ENCODE data around the gene SLC22A31.
"Not testable (repeated sequence)": the region's sequence is repeated elsewhere in the genome, so short reads cannot be mapped to it uniquely, and the experiment has no call there.

The SLC22A31 gene

GRCh38 chr16:89192956-89193575 lies 7.3 kb downstream of the SLC22A31 start:
- no peak for DNase-seq

DNA sequence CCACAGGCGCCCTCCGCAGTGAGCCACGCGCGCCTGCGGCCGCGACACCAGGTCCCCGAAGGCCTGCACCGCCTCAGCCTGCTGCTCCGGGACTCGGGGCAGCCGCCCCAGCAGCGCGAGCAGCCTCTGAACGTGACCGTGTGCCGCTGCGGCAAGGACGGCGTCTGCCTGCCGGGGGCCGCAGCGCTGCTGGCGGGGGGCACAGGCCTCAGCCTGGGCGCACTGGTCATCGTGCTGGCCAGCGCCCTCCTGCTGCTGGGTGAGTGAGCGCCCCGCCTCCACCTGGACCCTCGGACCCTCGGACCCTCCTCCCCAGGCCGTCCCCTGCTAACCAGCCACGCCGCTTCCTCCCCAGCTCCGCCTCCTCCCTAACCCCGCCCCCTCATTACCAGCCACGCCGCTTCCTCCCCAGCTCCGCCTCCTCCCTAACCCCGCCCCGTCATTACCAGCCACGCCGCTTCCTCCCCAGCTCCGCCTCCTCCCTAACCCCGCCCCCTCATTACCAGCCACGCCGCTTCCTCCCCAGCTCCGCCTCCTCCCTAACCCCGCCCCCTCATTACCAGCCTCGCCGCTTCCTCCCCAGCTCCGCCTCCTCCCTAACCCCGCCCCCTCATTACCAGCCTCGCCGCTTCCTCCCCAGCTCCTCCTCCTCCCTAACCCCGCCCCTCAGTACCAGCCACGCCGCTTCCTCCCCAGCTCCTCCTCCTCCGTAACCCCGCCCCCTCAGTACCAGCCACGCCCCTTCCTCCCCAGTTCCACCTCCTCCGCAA lies 8.0 kb downstream of the SLC22A31 start:
- not testable (repeated sequence) for DNase-seq

- DNase-seq = no peak
These were observed 8.5 kb downstream of the SLC22A31 start for GRCh38 chr16:89191901-89192185.

GRCh38 chr16:89191033-89191900 lies 9.1 kb downstream of the SLC22A31 start:
- no peak for DNase-seq

DNA sequence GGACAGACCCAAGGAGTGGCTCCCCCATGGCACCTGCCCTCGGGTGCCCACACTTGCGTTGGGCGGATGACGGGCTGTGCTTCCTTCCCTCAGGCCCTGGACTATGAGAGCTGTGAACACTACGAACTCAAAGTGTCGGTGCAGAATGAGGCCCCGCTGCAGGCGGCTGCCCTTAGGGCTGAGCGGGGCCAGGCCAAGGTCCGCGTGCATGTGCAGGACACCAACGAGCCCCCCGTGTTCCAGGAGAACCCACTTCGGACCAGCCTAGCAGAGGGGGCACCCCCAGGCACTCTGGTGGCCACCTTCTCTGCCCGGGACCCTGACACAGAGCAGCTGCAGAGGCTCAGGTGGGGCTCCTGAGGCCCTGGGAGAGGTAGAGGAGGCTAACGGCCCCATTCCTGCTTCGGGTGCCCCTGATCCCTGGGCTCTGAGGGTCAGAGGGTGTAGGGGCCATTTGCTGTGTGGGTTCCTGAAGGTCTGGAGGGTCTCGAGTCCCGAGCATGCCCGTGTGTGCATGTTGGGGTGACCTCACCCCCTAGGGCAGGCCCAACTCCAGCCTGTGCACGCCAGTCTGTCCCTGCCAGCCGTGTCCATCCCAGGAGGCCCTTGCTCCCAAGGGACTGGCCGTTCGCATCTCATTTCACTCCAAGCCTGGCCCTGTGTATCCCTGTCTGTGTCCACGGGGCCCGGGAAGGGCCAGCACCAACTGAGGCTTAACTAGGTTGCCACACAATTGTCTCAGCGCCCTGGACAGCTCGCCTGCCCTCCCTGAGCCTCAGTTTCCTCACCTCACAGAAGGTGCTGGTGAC lies 10.0 kb downstream of the SLC22A31 start:
- DNase-seq = no peak

- no peak for DNase-seq
These were observed 10.8 kb downstream of the SLC22A31 start for GRCh38 chr16:89189358-89190025.

GRCh38 chr16:89188471-89189357 lies 11.6 kb downstream of the SLC22A31 start:
- DNase-seq = not testable (repeated sequence)

DNA sequence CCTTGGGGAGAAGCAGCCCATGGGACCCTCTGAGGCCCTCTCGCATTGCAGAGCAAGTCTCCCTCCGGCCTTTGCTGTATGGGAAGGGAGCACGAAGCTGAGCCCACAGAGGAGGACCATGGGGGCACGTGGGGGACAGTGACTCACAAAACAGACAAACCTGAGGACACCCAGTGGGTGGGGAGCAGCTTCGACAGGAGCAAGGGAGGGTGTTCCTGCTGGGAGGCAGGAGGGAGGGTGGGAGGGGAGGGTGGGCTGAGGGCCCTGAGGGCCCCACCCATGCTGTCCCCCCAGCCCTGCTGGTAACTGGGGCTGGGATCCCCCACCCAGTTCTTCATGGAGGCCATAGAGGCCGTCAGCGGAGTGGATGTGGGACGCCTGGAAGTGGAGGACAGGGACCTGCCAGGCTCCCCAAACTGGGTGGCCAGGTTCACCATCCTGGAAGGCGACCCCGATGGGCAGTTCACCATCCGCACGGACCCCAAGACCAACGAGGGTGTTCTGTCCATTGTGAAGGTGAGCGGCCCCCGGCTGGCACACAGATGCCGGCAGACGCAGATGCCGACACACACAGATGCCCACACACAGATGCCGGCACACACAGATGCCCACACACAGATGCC lies 12.5 kb downstream of the SLC22A31 start:
- DNase-seq = no peak

DNA sequence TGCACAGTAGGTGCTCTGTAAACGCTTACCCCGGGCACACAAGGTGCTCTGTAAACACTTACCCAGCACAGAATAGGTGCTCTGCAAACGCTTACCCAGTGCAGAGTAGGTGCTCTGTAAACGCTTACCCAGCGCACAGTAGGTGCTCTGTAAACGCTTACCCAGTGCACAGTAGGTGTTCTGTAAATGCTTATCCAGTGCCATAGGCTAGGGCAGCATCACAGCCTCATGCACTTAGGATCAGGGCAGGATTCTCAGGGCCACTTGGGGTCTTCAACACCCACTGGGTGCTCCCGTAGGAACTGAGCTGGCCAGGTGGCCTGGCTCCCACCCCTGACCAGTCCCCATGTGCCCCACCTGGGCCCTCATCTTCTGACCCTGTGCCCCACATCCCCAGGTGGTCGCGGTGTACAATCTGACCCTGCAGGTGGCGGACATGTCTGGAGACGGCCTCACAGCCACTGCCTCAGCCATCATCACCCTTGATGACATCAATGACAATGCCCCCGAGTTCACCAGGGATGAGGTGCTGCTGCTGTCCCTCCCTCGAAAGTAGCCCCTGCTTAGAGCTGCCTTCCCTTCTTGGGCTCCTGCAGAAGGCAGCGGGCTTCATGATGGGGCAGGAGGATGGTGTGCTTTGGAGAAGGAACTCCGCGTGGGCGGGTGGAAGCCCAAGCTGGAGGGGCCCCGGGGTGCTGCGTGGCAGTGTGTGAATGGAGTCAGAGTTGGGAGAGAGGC lies 13.1 kb downstream of the SLC22A31 start:
- no peak for DNase-seq

GRCh38 chr16:89186593-89187031 lies 13.7 kb downstream of the SLC22A31 start:
- not testable (repeated sequence) for DNase-seq

- not testable (repeated sequence) for DNase-seq
These were observed 14.3 kb downstream of the SLC22A31 start for GRCh38 chr16:89185887-89186592.

- no peak for DNase-seq
These were observed 15.2 kb downstream of the SLC22A31 start for GRCh38 chr16:89184933-89185794.

- DNase-seq = no peak
These were observed 15.7 kb downstream of the SLC22A31 start for GRCh38 chr16:89184677-89184932.

DNA sequence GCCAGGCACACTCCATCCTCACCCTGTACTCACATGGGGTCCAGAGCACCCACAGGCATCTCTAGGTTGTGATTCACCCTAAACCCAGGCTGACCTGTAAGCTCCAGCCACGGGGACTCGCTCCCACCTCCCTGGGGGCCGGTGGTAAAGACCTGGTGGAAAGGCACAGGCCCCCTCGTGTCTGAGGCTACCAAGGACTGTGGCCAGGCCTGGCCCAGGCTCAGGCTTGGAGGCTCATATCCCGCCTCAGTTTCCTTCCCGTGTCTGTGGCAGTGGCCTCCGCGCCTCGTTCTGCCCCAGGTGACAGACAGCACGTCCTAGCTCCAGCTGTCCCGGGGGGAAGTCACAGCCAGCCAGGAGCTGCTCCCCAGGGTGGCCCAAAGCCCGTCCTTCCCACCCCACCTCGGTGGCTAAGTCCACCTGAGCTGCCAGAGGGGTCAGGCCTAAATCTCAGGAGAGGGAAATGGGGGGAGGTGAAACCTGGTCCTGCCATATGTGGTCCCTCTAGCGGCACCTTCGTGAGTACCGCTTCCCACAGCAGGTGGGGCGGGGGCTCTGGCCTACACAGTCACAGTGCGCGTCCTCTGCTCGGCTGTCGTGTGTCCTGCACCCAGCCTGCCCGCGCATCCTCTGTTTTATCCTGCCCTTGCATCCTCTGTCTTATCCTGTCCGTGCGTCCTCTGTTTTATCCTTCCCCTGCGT lies 16.2 kb downstream of the SLC22A31 start:
- DNase-seq = no peak

DNA sequence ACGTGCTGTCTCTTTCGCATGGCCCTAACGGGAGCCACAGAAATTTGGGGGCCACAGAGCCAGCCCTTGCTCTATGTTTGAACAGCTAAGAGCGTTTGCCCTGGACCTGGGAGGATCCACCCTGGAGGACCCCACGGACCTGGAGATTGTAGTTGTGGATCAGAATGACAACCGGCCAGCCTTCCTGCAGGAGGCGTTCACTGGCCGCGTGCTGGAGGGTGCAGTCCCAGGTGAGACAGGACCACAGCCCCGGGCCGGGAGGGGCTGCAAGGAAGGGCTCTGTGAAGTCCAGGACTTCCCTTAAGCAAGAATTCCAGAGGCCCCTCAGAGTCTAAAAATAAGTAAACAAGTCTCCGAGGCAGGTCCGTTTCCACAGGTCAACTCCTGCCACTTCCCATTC lies 16.9 kb downstream of the SLC22A31 start:
- DNase-seq = no peak

- no peak for DNase-seq
These were observed 20.6 kb downstream of the SLC22A31 start for GRCh38 chr16:89179656-89180315.

DNA sequence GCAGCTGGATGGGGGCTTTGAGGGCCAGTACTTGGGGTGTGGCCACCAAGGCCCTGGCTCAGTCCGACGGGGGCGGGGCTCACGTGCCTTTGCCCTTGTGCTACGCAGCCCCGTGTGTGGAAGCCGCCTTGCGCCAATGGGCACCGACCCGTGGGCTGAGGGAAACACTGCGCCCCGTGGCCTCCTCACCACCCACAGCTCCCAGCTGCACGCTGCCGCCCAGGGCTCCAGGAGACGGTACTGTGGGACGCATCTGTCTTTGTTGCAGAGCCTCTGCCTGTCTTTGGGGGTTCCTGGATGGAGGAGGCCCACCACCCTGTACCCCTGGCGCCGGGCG lies 21.2 kb downstream of the SLC22A31 start:
- DNase-seq = no peak
